LHCN-M2 (cell line): ENCODE data around the gene DMAC2. TPM values are rescaled to one million over a fixed set of nuclear protein-coding genes. Genes with fewer than 3 reads are reported as not detected.
"Not testable (repeated sequence)": the region's sequence is repeated elsewhere in the genome, so short reads cannot be mapped to it uniquely, and the experiment has no call there.

Experiments
- DNase-seq: peaks from one replicate; pipeline ENCODE4 v3.0.0-alpha.2; 2012; ENCODE audit warnings: low read depth
- total RNA-seq: library from RNA; depleted of rRNA; stranded (reverse); fragments of >200 nt; gene quantifications from 2 replicates; pipeline ENCODE4 v1.2.3, GENCODE V29; 2014

DMAC2 gene
- total RNA-seq, 1 experiment from 2014 or later = 53.6 TPM

- DNase-seq = no peak
These were observed 3.0 kb upstream of the DMAC2 start, which contains the start of gene ERICH4 for GRCh38 chr19:41442473-41443355. TSS of gene ERICH4 (plus strand) at chr19:41443156. CDS start at chr19:41443170, 14 bp downstream.

- no peak for DNase-seq
These were observed 1.7 kb upstream of the DMAC2 start for GRCh38 chr19:41441321-41441945.

GRCh38 chr19:41437944-41438574, 1.7 kb downstream of the DMAC2 start:
- DNase-seq = no peak

GRCh38 chr19:41436674-41436951, 3.1 kb downstream of the DMAC2 start:
- DNase-seq = no peak

- DNase-seq = no peak
These were observed 3.6 kb downstream of the DMAC2 start for GRCh38 chr19:41435936-41436673.

- DNase-seq = not testable (repeated sequence)
These were observed 4.3 kb downstream of the DMAC2 start for GRCh38 chr19:41435376-41435775.

- no peak for DNase-seq
These were observed 5.3 kb downstream of the DMAC2 start for GRCh38 chr19:41434450-41434849.

GRCh38 chr19:41433171-41433570, 6.5 kb downstream of the DMAC2 start:
- no peak for DNase-seq

- DNase-seq = no peak
These were observed 8.0 kb downstream of the DMAC2 start for GRCh38 chr19:41431426-41432386.

- no peak for DNase-seq
These were observed 8.8 kb downstream of the DMAC2 start for GRCh38 chr19:41430922-41431321.

- peak; percentile 25 for DNase-seq
These were observed 11.2 kb downstream of the DMAC2 start for GRCh38 chr19:41428481-41428859.

GRCh38 chr19:41427647-41428480, 11.8 kb downstream of the DMAC2 start:
- no peak for DNase-seq

- DNase-seq = no peak
These were observed 12.6 kb downstream of the DMAC2 start, which contains the start of gene B3GNT8 for GRCh38 chr19:41426952-41427646. TSS of gene B3GNT8 (minus strand) at chr19:41427374. CDS start at chr19:41426778, 596 bp downstream.

GRCh38 chr19:41426116-41426841, 13.4 kb downstream of the DMAC2 start:
- DNase-seq = no peak

- no peak for DNase-seq
These were observed 14.3 kb downstream of the DMAC2 start for GRCh38 chr19:41425174-41426115.

GRCh38 chr19:41424335-41425173, 15.2 kb downstream of the DMAC2 start:
- no peak for DNase-seq
